HG03045 (cell line): Measurements from ENCODE around the gene UNC13D.
"Not testable (repeated sequence)": the region's sequence is repeated elsewhere in the genome, so short reads cannot be mapped to it uniquely, and the experiment has no call there.

Experiments used
- ATAC-seq: cut with Tn5 transposase; IDR thresholded peaks from one replicate; pipeline ENCODE4 v1.9.1; 2021; ENCODE audit warnings: mild to moderate bottlenecking, moderate library complexity; ENCODE audit not compliant: unreplicated experiment

The UNC13D gene

DNA sequence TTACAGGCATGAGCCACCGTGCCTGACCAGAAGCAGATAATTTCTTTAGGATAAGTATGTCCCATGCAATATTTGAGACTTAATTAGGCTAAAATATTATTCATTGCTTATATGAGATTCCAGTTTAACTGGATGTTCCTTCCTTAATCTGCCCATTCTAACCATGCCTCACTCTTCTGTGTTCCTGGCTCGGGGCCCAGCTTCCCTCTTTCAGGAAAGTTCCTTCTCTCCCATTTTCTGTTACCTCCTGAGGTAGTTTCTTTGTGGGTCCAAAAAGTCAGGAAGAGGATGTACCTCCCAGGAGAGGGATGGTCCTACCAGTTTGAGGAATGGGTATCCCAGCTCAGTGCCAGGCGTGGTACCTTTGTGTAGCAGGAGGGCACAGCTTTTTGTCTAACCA lies 36.3 kb downstream of the UNC13D start:
- ATAC-seq = no peak

DNA sequence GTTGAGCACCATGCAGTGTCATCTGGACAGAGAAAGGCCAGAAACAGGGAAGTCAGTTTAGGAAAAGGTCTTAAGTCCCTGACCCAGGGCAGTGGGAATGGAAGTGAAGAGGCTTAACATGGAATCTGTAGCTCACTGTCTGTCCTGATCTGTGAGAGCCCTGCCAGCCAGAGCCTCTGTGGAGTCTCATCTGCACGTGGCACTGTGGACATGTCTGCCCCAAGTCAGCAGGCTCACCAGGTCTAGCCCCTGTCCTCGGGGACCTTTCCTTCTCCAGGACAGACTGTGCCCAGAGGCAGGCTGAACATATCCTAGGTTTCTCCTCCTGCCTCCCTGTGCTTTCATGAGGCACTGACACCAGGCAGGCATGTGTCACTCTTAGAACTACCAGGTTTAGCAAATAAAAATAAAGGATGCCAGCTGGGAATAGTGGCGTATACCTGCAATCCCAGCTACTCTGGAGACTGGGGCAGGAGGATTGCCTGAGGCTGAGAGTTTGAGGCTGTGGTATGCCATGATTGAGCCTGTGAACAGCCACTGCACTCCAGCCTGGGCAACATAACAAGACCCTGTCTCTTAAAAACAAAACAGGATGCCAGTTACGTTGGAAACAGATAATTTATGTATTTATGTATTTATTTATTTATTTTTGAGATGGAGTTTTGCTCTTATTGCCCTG lies 37.2 kb downstream of the UNC13D start:
- ATAC-seq = no peak

DNA sequence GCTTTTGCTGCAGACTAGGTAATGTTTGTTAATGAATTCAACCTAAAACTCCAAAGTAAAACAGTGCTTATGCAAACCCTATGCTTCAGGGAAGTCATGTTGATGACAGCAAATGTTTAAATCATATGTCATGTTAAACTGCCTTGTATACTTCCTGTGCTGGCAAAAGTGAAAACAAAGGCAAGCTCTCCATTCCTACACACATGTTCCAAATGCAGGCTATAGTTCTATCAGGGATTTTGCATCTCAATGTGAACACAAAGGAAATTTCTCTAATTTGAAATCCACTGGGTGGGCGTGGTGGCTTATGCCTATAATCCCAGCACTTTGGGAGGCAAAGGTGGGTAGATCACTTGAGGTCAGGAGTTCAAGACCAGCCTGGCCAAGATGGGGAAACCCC lies 40.3 kb downstream of the UNC13D start:
- ATAC-seq = no peak

DNA sequence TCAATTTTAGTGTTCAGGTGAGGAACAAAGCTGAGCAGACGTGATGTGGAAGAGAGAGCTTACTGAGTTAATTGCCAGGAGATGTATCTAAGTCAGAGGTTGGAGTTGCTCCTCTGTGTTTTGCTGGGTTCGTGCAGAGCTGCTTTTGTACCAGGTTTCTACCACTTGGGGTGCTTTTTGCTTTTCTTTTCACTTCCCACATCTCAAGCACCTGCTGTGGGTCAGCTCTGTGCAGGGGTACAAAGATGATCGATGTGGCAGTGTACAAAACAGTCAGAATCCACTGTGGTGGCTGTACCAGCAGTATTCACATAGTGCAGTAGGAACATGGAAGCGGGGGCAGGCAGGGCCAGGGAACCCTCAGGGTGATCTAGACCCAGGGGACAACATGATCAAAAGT lies 44.8 kb downstream of the UNC13D start:
- no peak for ATAC-seq

DNA sequence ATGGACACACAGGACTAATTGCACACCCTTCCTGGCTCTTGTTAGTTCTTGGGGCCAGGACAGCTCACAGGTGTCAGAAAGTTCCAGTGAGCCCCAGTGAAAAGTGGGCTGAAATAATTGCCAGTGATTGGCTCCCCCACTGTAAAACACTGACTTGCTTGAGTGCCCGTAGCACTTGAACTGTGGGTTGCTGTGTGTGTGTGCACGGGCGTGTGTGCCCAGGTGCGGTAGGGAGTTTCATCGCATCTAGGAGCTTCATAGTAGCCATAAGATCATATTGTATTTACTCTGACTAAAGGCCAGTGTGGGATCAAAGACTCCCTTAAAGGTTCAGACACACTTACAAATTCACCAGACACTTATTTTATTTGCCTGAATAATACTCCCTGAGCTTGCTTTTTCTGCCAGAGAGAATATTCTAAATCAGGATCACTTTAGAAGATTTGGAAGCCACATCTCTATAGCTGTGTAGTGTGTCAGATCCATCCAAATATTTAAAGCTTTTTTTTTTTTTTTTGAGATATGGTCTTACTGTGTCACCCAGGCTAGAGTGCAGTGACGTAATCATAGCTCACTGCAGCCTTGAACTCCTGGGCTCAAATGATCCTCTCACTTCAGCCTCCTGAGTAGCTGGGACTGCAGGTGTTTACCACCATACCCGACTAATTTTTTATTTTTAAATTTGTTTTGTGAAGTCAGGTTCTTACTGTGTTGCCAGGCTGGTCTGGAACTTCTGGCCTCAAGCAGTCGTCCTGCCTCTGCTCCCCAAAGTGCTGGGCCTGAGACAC lies 48.2 kb downstream of the UNC13D start:
- no peak for ATAC-seq

DNA sequence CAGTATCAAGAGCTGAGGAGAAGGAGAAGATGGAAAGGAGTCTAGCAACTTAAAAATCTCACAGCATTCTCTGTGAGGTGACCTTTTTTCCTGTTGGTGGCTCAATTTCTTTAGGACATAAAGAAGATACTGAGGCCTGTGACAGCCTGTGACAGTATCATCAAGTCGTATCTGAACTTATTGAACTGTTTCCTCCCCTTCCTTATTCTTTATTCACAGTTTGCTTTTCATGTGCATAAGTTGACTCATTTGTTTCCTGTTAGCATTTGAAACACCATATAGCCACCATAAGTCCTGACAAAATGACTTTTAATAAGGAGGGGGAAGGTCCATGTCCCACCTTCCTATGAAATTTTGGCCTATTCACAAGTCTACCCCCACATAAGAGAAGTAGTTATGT lies 50.7 kb downstream of the UNC13D start:
- ATAC-seq = no peak

DNA sequence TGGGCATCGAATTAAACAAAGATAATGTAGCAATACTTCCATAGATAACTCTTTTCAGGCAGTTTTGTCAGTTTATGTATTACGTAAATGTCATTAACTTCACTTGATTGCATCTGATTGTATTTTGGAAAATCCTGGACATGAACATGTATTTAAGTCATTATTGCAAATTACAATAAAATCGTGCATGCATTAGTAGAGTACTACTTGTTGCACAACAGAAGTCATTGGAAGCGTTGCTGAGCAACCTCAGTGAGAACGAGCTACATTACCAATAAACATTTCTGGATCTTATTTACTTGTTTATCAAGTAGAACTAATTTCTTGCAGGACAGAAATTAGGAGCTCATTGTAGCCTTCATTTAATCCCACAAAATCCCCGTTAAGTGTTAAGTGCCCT lies 53.0 kb downstream of the UNC13D start:
- ATAC-seq = no peak

DNA sequence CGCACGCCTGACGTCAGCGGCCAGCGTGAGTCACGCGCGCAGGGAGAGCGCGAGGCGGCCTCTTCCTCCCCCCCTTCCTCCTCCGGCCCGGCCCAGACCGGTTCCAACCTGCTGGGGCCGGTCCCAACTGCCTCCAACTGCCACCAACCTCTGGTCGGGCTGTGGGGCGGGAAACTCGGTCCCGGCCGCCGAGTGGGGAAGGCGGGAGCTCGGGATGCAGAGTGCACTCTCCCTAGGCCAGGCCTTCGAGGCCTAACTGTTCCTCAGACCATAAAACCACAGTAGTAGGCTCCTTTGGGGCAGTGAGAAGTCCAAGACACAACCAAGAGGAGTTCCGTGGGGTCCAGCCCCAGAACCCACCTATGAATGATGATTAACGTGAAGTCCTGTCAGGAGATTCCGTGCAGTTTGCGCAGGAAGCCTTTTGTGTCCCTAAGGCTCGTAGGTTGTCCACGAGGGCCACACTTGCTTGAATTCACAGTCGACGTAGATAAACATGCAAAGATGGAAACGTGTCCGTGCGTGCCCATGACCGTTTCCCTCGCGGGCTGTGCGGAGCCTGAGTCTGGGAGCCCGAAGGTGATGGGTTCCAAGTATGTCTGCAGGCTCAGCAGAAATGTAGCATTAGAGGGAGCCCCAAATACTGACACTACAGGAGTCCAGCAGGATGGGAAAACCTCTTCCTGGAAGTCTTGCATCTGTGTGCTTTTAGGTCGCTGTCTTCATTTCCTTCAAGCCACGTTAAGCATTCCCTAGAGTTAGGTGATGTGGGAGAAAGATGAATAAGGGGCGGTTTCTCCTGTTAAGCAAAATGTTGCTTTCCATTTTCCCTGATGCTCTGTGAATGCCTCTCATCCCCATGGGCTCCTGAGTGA lies 59.0 kb downstream of the UNC13D start:
- ATAC-seq = peak; percentile 68

DNA sequence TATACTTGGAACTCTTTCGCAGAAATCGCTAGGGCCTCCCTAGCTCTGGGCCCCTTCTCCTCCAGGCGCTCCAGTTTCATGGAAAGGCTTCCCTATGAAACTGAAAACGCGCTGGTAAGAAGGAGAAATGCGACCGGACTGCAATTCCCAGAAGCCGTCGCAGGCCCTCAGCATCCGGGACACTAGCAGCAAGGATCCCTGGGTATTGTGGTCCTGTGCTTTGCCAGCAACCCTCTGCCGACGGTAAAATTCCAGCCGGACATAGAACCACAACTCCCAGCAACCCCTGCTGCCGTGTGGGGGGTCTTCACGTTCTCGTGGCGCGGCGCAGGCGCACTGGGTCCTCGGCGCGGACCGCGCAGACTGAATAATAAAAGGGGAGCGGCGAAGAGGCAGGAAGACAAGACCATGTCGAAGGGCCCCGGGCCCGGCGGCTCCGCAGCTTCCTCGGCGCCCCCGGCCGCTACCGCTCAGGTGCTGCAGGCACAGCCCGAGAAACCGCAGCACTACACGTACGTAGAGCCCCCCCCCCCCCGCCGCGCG lies 59.7 kb downstream of the UNC13D start, which contains the start of gene UNK:
Gene UNK, plus strand, starts transcription at position 334 of the 543 bp plus-strand sequence. Its CDS starts 75 bp downstream, at position 409.
- peak; percentile 71 for ATAC-seq

DNA sequence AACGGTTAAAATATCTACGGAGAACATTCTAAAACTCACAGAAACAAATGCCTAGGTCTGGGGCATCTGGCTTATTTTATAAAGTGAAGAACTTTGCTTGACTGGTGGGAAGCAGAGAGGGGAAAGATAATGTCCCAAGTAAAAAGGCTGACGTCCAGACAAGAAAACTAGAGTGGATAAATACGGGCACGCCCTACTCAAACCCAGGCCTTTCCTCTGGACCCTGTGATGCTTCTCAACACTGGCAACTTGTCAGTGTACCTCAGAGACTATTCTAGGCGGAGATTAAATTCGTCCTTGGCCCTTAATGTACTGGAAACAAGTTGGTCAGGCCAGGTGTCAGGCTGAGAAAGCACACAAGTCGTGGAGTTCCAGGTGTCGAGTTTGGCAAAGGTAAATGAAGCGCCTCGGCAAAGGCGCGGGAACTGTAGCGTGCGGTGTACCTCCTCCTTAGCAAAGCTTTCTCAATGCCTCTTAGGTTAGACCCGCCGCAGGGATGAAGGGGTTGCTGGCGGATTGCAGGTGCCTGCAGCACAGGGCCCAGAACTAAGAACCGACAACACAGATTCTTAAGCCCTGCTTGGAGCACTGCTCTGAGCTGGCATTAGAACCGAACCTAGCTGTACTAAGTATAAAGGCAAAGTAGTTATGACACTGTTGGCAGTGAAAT lies 60.3 kb downstream of the UNC13D start:
- no peak for ATAC-seq

DNA sequence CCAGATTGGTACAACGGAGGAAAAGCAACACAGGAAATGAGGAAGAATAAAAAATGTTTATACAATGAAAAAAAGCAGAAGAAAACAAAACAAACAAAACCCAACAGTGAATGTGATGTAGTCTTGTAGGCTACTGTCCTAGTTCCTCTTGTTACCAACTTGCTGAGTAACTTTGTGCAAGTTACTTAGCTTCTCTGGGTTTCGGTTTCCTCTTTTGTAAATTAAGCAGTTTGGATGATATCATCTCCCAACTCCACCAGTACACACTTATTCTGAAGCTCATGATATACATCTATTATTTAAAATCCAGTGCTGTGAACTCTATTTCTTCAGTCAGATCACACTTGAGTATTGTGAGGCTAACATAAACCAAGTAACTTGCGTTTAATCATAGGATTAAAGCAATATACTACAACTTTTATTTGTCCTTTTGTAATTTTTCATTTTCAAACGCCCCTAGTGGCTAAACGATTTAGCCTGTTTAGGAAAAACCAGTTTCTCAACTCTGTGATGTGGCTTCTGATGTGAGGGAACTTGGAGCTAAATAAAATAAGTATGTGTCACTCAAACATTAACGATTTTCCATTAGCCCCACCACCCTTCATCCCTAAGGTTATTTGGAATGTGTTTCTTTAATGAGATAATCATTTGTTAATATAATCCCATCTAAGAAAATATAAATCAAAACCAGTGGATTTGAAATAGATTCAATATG lies 61.0 kb downstream of the UNC13D start:
- ATAC-seq = no peak

DNA sequence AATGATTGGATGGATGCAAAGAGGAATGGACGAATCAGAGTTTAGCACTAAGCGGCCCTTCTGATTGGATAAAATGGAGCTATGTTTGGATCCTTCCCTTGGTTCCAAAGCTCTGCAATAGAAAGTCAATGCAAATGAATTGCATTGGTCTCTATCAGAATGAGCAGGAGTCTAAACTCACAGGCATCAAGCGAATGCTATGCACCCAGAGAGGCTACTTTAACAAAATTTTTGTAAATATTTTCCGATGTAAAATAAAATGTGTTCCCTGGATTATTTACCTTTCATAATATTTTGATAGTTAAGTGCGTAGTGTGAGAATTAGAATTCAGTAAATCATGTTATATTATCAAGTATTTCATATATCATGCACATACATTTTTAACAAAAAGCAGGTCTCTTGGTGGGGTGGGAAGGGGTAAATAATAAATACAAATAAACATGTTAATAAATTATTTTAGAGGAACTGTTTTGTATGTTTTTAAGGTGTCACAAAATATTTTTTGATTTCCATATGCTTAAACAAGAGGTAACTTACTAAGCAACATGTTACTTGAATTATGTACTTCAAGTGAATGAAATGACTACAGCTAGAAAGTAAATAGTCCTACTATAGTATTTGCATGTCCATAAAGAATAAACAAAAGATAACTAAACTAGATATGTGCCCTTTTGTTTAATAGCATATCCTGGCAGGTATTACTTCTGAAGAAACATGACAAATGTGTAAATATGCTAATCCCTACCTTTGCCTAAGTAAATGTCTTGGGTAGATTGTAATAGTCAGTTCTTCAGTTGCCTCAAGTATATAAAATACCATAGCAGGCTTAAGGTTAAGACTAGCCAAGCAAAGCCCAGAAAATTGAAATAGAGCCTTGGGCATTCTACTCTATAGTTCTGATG lies 64.0 kb downstream of the UNC13D start:
- ATAC-seq = no peak

DNA sequence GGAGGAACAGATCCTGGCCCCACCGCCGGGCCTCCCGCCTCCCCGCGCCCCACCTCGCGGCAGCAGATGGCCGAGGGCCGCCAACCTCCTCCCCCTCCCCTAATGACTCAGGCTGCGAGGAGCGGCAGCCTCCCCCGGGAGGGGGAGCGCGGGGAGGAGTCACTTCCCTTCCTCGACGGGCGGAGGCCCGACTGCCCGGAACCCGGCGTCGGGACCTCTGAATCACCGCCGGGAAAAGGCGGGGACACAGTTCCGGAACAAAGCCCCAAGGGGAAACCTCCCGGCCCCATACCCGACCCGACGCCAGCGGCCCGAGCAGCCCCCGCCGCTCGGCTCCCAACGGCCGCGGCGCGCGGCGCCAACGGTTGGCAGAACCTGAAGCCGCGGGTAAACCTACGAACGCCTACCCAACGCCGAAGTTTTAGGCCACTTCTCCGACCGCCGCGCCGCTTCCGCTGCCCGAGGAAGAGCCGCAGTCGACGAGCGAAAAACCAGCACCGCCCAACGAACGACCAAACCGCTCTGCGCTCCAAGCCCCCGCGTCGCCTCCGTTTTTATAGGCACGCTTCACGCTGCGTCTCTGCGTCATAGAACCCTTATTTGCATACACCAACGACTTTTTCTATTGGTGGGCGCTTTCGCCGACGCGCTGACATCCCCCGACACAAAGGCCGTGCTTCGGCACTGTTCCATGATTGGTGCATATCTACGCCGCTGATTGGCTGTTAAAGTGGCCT lies 64.8 kb downstream of the UNC13D start:
- ATAC-seq = peak; percentile 69

DNA sequence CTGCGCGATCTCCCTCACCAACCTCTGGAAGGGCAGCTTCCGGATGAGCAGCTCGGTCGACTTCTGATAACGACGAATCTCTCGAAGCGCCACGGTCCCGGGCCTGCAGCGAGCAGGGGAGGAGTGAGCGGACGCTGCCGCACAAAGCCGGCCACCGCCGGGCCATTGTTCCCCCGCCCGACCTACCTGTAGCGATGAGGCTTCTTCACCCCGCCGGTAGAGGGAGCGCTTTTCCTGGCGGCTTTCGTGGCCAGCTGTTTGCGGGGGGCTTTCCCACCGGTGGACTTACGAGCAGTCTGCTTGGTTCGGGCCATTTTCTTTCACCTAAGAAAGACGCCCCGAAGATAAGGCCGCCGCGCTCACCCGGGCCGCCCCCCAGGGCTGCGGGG lies 65.3 kb downstream of the UNC13D start:
- ATAC-seq = peak; percentile 17

DNA sequence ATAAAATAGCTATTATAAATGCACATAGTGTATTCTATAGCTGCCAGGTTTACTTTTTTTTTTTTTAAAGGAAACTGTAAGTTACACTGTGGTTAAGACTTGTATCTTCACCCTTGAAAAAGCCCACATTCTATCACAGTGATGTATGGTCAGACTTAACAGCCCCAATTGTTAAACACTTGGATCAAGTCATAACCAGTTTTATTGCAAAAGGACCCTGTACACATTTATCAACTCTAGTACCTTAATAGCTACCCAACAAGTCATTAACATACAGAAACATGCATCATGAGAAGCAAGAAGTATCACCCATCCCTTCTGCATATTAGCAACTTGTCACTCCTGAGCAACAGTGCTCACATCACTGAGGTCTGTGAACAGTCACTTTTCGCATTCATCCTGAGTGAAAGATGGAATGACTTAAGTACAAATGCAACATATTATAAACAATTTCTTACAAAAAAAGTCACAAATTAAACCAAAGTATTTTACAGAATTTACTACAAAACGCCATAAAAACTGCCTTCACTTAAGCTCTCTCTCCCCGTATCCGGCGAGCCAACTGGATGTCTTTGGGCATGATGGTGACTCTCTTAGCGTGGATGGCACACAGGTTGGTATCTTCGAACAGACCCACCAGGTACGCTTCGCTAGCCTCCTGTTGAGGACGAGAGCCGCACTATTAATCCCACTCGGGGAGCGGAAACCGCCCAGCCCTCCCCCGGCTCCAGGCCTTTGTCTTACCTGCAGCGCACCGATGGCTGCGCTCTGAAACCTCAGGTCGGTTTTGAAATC lies 65.9 kb downstream of the UNC13D start:
- ATAC-seq = not testable (repeated sequence)

DNA sequence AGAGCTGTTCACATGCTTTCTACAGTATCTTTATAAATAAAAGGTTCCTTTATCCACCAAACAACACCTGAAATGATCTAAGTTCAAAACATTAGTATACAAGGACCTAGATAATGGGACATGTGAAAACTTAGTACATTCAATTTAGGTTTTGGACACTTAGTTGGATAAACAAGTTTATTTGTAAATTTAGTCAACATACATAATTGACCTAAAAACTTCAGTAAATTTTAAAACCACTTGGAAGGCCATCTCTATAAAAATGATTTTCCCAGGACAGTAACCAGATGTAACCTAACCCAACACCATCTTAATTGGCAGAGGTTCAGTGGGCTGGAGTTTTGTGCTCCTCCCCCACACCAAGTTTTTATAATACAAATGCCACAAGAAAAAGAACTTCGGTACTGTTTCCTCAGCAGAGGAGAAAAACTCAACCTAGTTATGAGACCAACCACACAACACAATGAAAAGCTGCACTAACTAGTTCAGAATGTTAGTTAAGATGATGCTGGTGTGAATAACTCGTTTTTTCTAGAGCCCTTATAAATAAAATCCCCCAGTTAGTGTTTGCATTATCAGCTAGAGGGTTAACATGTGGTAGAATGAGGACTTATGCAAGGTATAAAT lies 66.8 kb downstream of the UNC13D start:
- no peak for ATAC-seq
